GM13976 (cell line): ENCODE data around the gene KIAA1191.

Experiments
- DNase-seq: peaks from one replicate; pipeline ENCODE4 v3.0.0; 2012; ENCODE audit warnings: low spot score
- in situ Hi-C: fragments of 300-500 bp; cut with MboI; formaldehyde crosslinking; loops from one replicate; pipeline ENCODE4 v1.12.0; 2022; ENCODE audit warnings: low sequenced_read_pairs, mixed read lengths, inconsistent platforms; ENCODE audit not compliant: unreplicated experiment
- TF ChIP-seq, protein P1 (sequence below): IDR thresholded peaks from 2 replicates; pipeline ENCODE4 v1.5.1; 2012; ENCODE audit warnings: borderline replicate concordance, mild to moderate bottlenecking; ENCODE audit not compliant: insufficient read depth; ENCODE audit errors: extremely low read depth, missing control alignments, control extremely low read depth

The KIAA1191 gene

DNA sequence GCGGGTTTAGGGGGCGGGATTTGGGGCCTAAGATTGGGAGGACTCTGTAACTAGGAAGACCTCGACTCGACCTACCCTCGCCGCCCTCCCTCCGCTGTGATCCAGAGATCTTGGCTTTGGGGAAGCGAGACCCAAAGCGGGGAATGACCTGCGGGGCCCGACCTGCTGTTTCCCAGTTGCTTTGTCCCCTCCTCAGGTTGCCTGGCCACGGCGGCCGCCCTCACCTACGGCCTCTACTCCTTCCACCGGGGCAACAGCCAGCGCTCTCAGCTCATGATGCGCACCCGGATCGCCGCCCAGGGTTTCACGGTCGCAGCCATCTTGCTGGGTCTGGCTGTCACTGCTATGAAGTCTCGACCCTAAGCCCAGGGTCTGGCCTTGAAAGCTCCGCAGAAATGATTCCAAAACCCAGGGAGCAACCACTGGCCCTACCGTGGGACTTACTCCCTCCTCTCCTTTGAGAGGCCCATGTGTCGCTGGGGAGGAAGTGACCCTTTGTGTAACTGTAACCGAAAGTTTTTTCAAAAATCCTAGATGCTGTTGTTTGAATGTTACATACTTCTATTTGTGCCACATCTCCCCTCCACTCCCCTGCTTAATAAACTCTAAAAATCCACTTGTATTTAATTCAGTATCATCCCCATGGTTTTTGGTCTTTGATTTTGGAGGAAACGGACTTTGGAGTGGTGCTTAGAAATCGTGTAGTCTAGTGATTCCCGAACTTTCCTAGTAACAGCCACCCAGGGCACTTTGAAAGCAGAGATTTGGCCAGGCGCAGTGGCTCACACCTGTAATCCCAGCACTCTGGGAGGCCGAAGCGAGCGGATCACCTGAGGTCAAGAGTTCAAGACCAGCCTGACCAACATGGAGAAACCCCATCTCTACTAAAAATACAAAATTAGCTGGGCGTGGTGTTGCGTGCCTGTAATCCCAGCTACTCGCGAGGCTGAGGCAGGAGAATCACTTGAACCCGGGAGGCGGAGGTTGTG is 27.9 kb upstream of the KIAA1191 start:
- in situ Hi-C loops: no loop called here
- TF ChIP-seq, protein P1, sequence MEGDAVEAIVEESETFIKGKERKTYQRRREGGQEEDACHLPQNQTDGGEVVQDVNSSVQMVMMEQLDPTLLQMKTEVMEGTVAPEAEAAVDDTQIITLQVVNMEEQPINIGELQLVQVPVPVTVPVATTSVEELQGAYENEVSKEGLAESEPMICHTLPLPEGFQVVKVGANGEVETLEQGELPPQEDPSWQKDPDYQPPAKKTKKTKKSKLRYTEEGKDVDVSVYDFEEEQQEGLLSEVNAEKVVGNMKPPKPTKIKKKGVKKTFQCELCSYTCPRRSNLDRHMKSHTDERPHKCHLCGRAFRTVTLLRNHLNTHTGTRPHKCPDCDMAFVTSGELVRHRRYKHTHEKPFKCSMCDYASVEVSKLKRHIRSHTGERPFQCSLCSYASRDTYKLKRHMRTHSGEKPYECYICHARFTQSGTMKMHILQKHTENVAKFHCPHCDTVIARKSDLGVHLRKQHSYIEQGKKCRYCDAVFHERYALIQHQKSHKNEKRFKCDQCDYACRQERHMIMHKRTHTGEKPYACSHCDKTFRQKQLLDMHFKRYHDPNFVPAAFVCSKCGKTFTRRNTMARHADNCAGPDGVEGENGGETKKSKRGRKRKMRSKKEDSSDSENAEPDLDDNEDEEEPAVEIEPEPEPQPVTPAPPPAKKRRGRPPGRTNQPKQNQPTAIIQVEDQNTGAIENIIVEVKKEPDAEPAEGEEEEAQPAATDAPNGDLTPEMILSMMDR: no peak
- no peak for DNase-seq

DNA sequence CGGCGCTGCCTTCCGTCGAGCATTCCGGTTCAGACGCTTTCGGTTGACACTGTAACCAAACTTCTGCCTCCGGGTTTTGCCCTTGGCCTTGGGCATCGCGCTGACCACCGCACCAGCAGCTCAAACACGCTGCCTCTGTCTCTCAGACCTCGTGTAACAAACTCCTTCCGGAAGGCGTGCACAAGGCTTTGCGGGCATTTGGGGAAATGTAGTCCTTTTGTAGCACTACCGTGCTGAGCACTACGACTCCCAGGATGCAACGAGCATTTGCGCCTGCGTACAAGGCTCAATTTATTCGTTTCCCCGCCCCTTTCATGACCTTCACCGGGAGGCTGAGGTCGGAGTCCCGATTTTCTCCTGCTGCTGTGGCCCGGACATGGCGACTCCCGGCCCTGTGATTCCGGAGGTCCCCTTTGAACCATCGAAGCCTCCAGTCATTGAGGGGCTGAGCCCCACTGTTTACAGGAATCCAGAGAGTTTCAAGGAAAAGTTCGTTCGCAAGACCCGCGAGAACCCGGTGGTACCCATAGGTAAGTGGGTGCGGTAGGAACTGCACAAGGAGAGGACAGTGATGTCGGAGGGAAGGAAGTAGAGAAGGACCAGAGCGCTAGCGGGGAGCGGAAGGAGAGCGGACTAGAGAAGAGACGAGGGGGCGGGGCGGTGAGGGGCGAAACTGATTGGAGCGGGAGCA is 27.0 kb upstream of the KIAA1191 start, which contains the start of the genes HIGD2A and NOP16:
TSS of gene HIGD2A (plus strand) at position 308 of the 691 bp plus-strand sequence. CDS start at position 377, 69 bp downstream.
TSS of gene NOP16 (minus strand) at position 155 of the 691 bp plus-strand sequence. CDS start at position 96, 59 bp downstream.
- in situ Hi-C loops: no loop called here
- TF ChIP-seq, protein P1: no peak
- peak; percentile 97 for DNase-seq

DNA sequence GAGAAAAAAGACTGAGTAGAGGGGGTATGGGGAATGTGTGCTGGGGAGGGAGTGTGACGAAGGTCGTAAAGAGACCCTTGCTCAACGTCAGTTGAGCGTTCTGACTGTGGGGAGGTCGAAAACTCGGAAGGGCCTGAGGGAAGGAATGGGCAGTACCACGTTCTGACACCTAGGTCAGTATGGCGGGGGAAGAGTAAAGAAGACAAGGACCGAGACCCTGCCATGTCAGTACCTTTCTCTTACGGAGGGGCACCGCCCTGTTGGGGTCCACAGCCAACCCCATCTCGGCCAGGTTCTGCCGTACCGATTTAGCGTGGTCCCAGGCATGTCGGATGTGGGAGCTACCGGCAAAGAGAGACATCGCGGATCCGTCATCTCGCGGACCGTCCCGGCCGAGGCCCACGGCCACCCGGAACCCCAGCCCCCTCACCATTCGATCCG is 26.5 kb upstream of the KIAA1191 start:
- TF ChIP-seq, protein P1: no peak
- DNase-seq: no peak
- in situ Hi-C loops: no loop called here

DNA sequence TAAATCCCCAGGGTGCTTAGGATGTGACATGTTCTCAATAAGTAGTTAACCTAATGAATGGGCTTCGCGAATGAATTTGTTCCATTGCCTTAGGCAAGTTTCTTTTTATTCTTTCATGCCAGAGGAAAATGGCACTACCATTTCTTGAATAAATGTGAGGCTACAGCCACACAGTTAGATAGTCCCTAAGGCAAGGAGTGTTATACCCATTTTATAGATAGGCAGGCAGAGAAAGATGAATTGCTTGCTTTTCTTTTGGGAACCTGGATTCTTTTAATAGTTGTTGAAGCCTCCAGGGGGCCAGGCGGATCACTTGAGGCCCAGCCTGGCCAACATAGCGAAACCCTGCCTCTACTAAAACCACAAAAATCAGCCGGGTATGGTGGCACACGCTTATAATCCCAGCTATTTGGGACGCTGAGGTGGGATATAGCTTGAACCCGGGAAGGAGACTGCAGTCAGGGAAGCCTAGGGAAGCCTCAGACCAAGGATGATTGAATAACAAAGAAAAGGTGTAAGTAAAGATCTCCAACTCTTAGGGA is 25.9 kb upstream of the KIAA1191 start:
- TF ChIP-seq, protein P1: no peak
- no peak for DNase-seq

DNA sequence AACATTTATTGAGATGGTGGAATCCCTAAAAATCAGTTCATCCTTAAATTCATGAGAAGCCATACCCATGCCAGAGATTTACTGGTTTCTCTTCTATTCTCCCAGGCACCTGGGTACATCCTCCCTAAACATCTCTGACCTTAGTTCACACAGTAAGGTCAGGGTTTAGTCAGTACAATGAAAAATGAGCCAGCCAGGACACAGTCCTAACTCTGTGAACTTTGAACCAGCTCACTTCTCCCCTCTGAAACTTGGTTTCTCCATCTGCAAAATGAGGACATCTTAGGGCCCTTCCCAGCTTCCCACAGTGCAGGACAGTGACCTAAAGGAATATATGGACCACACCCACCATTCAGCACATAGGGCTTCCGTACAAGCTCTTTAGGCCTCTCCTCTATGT is 24.9 kb upstream of the KIAA1191 start:
- in situ Hi-C loops: no loop called here
- TF ChIP-seq, protein P1: no peak
- no peak for DNase-seq

More for the DNA sequence above, 25.9 kb upstream of the KIAA1191 start:
- in situ Hi-C loops: no loop called here

DNA sequence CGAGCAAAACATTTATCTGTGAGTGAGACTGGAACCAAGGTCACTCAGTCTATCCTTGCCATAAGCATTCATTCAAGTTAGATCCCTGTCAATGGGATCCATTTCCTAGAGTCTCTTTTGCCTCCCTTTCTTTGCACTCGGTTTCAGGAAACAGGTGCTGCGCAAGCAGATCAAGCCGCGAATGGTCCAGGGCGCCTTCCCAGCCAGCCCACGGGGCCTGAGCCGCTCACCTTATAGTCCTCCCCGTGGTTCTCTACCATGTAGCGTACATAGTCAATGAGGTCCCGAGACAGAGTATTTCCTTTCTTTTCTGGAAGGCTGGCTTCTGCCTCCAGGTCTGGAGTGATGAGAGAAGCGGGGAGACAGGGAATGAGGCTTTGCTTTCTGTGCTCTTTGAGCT is 23.4 kb upstream of the KIAA1191 start:
- TF ChIP-seq, protein P1: no peak
- in situ Hi-C loops: no loop called here
- no peak for DNase-seq
